Measurements from ENCODE around the gene SMC2. TPM values are rescaled to one million over a fixed set of nuclear protein-coding genes. Genes with fewer than 3 reads are reported as not detected.

Gene SMC2
- total RNA-seq (31.4 and 34.1 TPM in 2 replicates), polyA plus RNA-seq (3.9 and 5.3 TPM in 2 replicates), polyA minus RNA-seq (10.0 and 12.9 TPM in 2 replicates), Bru-seq, nascent RNA (percentile 81 among the genes with signal in this experiment), BruChase-seq, experiment 1, labeled RNA remaining after a 6-hour chase (percentile 90 among the genes with signal in this experiment), BruChase-seq, experiment 2, labeled RNA remaining after a 2-hour chase (percentile 74 among the genes with signal in this experiment)
- 8.0 TPM in 2 replicates for polyA plus RNA-seq (2011; cell fraction: cytosol; rRNA removed)
- 8.8 and 15.0 TPM in 2 replicates for polyA plus RNA-seq (2011; cell fraction: nucleus; rRNA removed)
- polyA plus RNA-seq (2012): 11.7 and 26.0 TPM in 2 replicates
- 26.8 TPM for polyA minus RNA-seq (2011; cell fraction: cytosol; rRNA and poly(A)+ RNA removed)
- 8.2 and 15.0 TPM in 2 replicates for polyA minus RNA-seq (2011; cell fraction: nucleus; rRNA and poly(A)+ RNA removed)
- long read RNA-seq, full-length matches to known transcripts: 28 of 65 reads
- long read RNA-seq, partial matches to known transcripts: 9 of 65 reads
- long read RNA-seq, other reads (novel, unspliced or antisense): 28 of 65 reads

DNA sequence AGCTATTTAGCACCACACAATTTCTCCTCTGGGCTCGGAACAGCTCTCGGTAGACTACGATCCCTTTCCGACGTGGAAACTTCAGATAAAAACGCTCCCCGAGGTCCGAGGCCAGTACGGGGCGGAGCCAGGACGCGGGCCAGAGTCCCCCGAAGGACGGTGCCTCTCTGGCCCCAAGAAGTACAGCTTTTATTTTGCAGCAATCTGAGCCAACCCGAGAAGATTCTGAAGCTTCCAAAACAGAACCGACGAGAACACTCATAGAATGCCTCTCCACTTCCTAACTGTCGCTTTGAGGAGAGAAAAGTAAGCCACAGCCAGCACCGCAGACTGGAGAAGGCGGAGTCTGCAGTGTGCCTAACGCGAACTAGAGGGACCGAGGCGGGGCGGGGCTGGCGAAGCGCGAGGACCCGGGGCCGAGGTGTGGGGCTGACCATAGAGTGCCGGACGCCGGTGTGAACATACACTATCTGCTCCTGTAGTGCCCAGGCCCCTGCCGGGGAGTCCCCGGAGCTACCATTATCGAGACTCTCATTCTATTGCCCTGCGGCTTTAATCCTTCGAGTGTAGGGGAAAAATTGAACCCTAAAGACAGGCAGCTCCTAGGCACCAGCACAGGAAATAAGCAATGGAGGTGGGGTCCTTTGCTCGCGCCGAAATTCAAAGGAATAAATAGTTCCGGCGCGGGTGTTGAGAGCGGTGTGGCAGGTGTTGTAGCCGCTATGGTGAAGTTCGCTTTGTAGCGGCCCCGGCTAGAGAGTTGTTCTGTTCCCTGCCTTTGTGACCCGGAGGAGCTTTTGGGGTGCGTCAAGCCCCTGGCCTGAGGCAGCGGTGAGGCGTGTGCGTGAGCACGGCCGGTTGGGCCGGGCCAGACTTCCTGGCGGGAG is at the start of gene SMC2:
TSS of gene SMC2 (plus strand) at position 663 of the 887 bp plus-strand sequence. CDS start 1,076 bp downstream, outside the sequence.
- H3K4me3 ChIP-seq (replicated peaks in 1 of 3; ENCODE audit: insufficient read depth in 1 of 3, low read depth in 1 of 3, low read length in 3 of 3): peak within 1 kb of the TSS; percentile 46 to 97 (median 90)
- peak within 1 kb of the TSS; percentile 89 for H3K27ac ChIP-seq (ENCODE audit: insufficient read depth, low read depth, low read length)
- H2AFZ ChIP-seq (ENCODE audit: low read depth, low read length): peak within 1 kb of the TSS; percentile 83
- intact Hi-C loops (cut with micrococcal nuclease) (loop anchor here (1.0 kb wide), 1 partner anchor 653 kb away; the partner anchor contains the start of gene NIPSNAP3A), dilution Hi-C loops (cut with MboI; ENCODE audit: extremely low pct_ligation_motif_present, low sequenced_read_pairs) (no loop called here)
- H3K79me2 ChIP-seq (ENCODE audit: control insufficient read depth, insufficient read depth, low read length): peaks cover 22% of the 10 kb centered on the region
- peak within 1 kb of the TSS; percentile 97 for H3K4me2 ChIP-seq (ENCODE audit: insufficient read depth, low read length)
- H3K36me3 ChIP-seq (ENCODE audit: control insufficient read depth in 2 of 2, extremely low read depth in 1 of 2, insufficient read depth in 2 of 2, low read length in 2 of 2): no peaks in the 10 kb centered on the region
- DNase-seq (ENCODE audit: low read depth, low spot score): peak; percentile 95
- no peaks in the 10 kb centered on the region for H4K20me1 ChIP-seq (replicated peaks; ENCODE audit: control insufficient read depth, extremely low read depth, insufficient read depth, low read length)
- ChIA-PET POLR2A (interaction anchor here (0.6 kb wide), 1 partner anchor 53 kb away, joined by 7 read pairs; no protein-coding TSS in a partner anchor), CTCF (interaction anchor here (0.8 to 1.4 kb wide), 3 partner anchors 9 to 650 kb away, joined by 3 to 4 read pairs (median 3); no protein-coding TSS in a partner anchor)
- H3K9ac ChIP-seq (replicated peaks; ENCODE audit: extremely low read depth, insufficient read depth, low read length): peak within 1 kb of the TSS; percentile 95
- TSS peak; percentile 85 for BruUV-seq (replicated peaks)
- H3K27me3 ChIP-seq (ENCODE audit: control insufficient read depth in 2 of 2, insufficient read depth in 2 of 2, low read length in 2 of 2): no peaks in the 10 kb centered on the region
- H3K4me1 ChIP-seq (ENCODE audit: control insufficient read depth, extremely low read depth, insufficient read depth, low read length): peaks cover 23% of the 10 kb centered on the region
- TF ChIP-seq, protein P1, sequence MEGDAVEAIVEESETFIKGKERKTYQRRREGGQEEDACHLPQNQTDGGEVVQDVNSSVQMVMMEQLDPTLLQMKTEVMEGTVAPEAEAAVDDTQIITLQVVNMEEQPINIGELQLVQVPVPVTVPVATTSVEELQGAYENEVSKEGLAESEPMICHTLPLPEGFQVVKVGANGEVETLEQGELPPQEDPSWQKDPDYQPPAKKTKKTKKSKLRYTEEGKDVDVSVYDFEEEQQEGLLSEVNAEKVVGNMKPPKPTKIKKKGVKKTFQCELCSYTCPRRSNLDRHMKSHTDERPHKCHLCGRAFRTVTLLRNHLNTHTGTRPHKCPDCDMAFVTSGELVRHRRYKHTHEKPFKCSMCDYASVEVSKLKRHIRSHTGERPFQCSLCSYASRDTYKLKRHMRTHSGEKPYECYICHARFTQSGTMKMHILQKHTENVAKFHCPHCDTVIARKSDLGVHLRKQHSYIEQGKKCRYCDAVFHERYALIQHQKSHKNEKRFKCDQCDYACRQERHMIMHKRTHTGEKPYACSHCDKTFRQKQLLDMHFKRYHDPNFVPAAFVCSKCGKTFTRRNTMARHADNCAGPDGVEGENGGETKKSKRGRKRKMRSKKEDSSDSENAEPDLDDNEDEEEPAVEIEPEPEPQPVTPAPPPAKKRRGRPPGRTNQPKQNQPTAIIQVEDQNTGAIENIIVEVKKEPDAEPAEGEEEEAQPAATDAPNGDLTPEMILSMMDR (IDR thresholded peaks at IDR 0.05; ENCODE audit: extremely low read depth in 1 of 2, insufficient read depth in 1 of 2, low read depth in 1 of 2, low read length in 2 of 2): no peak
- TF ChIP-seq POLR2AphosphoS5 (IDR thresholded peaks at IDR 0.05; ENCODE audit: insufficient read depth, low read depth, low read length) (peak; percentile 55), POLR2A (IDR thresholded peaks at IDR 0.05; ENCODE audit: low read depth, low read length) (peak; percentile 88), JUN (IDR thresholded peaks at IDR 0.05; ENCODE audit: borderline replicate concordance, insufficient read depth, insufficient read length, low read depth) (no peak), EZH2 (IDR thresholded peaks at IDR 0.05; ENCODE audit: borderline replicate concordance, low read depth, low read length, severe bottlenecking) (no peak), FOS (IDR thresholded peaks at IDR 0.05; ENCODE audit: borderline replicate concordance, insufficient read depth, low read length) (no peak), MYC (IDR thresholded peaks at IDR 0.05; ENCODE audit: low read depth, low read length) (no peak), GATA2 (IDR thresholded peaks at IDR 0.05; ENCODE audit: insufficient read depth, insufficient read length, low read depth, low read length) (no peak)
- TF ChIP-seq, protein P2, sequence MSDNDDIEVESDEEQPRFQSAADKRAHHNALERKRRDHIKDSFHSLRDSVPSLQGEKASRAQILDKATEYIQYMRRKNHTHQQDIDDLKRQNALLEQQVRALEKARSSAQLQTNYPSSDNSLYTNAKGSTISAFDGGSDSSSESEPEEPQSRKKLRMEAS (IDR thresholded peaks at IDR 0.05; ENCODE audit: insufficient read depth, insufficient read length): peak; percentile 35
- no peaks in the 10 kb centered on the region for H3K9me1 ChIP-seq (replicated peaks; ENCODE audit: control insufficient read depth, extremely low read depth, insufficient read depth, low read length)
- FAIRE-seq: peak; percentile 90
- H3K9me3 ChIP-seq (replicated peaks; ENCODE audit: control insufficient read depth, insufficient read depth, low read length): no peaks in the 10 kb centered on the region

Data from endothelial cell of umbilical vein (primary cell).